T-helper 1 cell treated with Interleukin-12 subunit alpha and Interleukin-12 subunit beta and Interleukin-4 antibody, amounts not matched to agents 30 μg/mL and 1 μg/mL, for 36 hours (primary cell): Measurements from ENCODE around the gene FMNL3.
"Not testable (repeated sequence)": the region's sequence is repeated elsewhere in the genome, so short reads cannot be mapped to it uniquely, and the experiment has no call there.

Experiments used
- H3K27ac Mint-ChIP-seq: one replicate; pipeline ENCODE4 v1.8.0; 2021; ENCODE audit warnings: mild to moderate bottlenecking, mixed read lengths
- H3K27me3 Mint-ChIP-seq: one replicate; pipeline ENCODE4 v1.8.0; 2021; ENCODE audit warnings: low read depth, mixed read lengths
- H3K36me3 Mint-ChIP-seq: one replicate; pipeline ENCODE4 v1.8.0; 2021; ENCODE audit warnings: low read depth, mixed read lengths
- H3K4me1 Mint-ChIP-seq: one replicate; pipeline ENCODE4 v1.8.0; 2021; ENCODE audit warnings: low read depth, mixed read lengths
- H3K4me3 Mint-ChIP-seq: one replicate; pipeline ENCODE4 v1.8.0; 2021; ENCODE audit warnings: mild to moderate bottlenecking, moderate library complexity, mixed read lengths
- H3K9me3 Mint-ChIP-seq: one replicate; pipeline ENCODE4 v1.8.0; 2021; ENCODE audit warnings: mixed read lengths

FMNL3 gene, protein sequence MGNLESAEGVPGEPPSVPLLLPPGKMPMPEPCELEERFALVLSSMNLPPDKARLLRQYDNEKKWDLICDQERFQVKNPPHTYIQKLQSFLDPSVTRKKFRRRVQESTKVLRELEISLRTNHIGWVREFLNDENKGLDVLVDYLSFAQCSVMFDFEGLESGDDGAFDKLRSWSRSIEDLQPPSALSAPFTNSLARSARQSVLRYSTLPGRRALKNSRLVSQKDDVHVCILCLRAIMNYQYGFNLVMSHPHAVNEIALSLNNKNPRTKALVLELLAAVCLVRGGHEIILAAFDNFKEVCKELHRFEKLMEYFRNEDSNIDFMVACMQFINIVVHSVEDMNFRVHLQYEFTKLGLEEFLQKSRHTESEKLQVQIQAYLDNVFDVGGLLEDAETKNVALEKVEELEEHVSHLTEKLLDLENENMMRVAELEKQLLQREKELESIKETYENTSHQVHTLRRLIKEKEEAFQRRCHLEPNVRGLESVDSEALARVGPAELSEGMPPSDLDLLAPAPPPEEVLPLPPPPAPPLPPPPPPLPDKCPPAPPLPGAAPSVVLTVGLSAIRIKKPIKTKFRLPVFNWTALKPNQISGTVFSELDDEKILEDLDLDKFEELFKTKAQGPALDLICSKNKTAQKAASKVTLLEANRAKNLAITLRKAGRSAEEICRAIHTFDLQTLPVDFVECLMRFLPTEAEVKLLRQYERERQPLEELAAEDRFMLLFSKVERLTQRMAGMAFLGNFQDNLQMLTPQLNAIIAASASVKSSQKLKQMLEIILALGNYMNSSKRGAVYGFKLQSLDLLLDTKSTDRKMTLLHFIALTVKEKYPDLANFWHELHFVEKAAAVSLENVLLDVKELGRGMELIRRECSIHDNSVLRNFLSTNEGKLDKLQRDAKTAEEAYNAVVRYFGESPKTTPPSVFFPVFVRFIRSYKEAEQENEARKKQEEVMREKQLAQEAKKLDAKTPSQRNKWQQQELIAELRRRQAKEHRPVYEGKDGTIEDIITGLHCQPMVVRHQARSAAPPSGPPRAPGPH

GRCh38 chr12:49707128-49707811 is at the start of gene FMNL3:
TSS of gene FMNL3 (minus strand) at chr12:49707405. CDS start at chr12:49707180, 225 bp downstream.
- Mint-ChIP-seq H3K27me3 (peaks cover 27% of the 10 kb centered on the region), H3K9me3 (no peaks in the 10 kb centered on the region), H3K4me1 (peaks cover 40% of the 10 kb centered on the region), H3K4me3 (peak within 1 kb of the TSS; percentile 95), H3K36me3 (peaks cover 5% of the 10 kb centered on the region), H3K27ac (peak within 1 kb of the TSS; percentile 88)

DNA sequence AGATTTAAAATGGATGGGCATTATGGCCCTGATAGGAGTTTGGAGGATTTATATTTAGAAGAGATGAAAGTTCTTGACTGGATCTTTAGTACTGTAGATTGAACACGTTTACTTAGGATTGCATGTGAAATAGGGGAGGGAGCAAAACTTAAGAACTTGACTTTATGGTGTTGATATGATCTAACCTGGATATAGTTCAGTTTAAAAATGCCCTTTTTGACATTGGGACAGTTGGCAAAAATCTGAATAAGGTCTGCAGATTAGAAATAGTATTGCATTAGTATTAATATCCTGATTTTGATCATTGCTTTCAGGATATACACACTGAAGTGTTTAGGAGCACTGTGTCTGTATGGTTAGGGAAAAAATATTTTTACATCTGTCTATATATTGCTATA is 43.8 kb upstream of the FMNL3 start:
- peaks cover 39% of the 10 kb centered on the region for H3K36me3 Mint-ChIP-seq
- H3K9me3 Mint-ChIP-seq: no peaks in the 10 kb centered on the region
- H3K27ac Mint-ChIP-seq: peak overlapping the region; percentile 83
- H3K4me1 Mint-ChIP-seq: peaks cover 50% of the 10 kb centered on the region
- peak overlapping the region; percentile 52 for H3K4me3 Mint-ChIP-seq
- no peaks in the 10 kb centered on the region for H3K27me3 Mint-ChIP-seq

DNA sequence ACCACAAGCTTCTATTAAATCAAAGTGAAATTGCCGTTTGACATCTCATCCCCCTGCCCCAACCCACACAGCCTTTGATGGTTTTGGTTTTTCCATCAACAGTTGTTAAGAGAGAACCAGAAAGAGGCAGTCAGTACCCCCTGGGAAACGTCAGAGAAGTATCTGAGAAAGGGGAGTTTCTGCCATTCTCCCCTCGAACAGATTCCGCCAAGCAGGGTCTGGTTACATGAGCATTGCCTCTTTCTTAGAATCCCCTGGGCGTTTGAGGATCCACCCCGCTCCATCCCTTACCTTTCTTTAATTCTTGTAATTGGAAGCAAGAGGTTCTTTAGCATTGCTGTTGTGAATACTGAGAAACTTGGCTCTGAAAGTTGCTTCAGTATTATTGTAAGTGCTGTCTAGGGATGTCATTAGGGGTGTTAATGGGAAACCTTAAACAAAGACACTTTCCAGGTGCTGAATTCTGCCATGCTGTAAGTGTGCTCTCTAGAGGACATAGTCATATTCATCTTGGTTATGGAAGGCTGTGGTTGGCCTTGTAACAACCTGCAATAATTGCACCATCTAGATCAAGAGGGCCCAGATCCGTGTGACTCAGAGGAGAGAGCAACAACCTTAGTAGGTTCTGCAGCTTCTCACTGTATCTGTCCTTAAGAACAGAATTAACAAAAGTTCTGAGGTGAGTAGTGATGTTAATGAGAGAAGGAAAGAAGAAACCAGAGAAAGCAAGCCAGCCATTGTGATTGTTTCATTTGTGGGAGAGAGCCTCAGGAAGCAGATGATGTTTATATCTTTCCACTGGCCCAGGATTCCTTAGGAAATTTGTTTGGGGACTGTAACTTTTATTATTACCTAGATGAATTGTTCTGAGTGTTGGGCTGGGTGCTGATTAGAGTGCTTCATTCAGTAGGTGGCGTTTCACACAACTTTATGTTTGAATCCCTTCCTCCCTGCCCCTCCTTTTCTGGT is 43.1 kb upstream of the FMNL3 start:
- peaks cover 52% of the 10 kb centered on the region for H3K4me1 Mint-ChIP-seq
- H3K36me3 Mint-ChIP-seq: peaks cover 36% of the 10 kb centered on the region
- peak overlapping the region; percentile 83 for H3K27ac Mint-ChIP-seq
- peak overlapping the region; percentile 56 for H3K4me3 Mint-ChIP-seq
- no peaks in the 10 kb centered on the region for H3K9me3 Mint-ChIP-seq
- H3K27me3 Mint-ChIP-seq: no peaks in the 10 kb centered on the region

DNA sequence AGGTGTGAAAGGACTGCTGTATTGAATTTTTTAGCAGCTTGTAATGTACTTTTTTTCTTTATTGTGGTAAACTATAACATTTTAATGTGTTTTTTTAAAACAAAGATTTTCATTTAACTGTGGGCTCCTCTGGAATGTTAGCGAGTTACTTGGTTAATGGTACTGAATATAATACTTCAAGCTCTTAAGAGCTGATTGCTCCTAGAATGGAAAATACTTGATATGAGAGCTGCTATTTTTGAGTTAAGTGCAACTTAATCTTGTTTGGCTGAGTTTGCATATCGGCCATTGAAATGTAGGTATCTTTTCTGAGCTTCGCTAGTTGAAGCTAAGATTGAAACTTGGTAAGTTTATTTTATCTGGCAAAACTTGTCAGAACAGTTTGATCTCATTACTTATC is 41.6 kb upstream of the FMNL3 start:
- H3K36me3 Mint-ChIP-seq: peaks cover 31% of the 10 kb centered on the region
- H3K9me3 Mint-ChIP-seq: no peaks in the 10 kb centered on the region

GRCh38 chr12:49748306-49748705 is 41.1 kb upstream of the FMNL3 start:
- Mint-ChIP-seq H3K27me3 (no peaks in the 10 kb centered on the region), H3K4me1 (peaks cover 59% of the 10 kb centered on the region), H3K9me3 (no peaks in the 10 kb centered on the region), H3K27ac (peak overlapping the region; percentile 72), H3K4me3 (no peak overlapping the region), H3K36me3 (peaks cover 31% of the 10 kb centered on the region)

More for the DNA sequence above, 41.6 kb upstream of the FMNL3 start:
- H3K4me3 Mint-ChIP-seq: peak overlapping the region; percentile 56
- H3K27me3 Mint-ChIP-seq: no peaks in the 10 kb centered on the region
- H3K27ac Mint-ChIP-seq: peak overlapping the region; percentile 26
- peaks cover 59% of the 10 kb centered on the region for H3K4me1 Mint-ChIP-seq

GRCh38 chr12:49744363-49744885 is 37.2 kb upstream of the FMNL3 start:
- H3K27ac Mint-ChIP-seq: peak overlapping the region; percentile 8
- H3K4me3 Mint-ChIP-seq: no peak overlapping the region
- peaks cover 23% of the 10 kb centered on the region for H3K36me3 Mint-ChIP-seq
- H3K4me1 Mint-ChIP-seq: peaks cover 46% of the 10 kb centered on the region
- no peaks in the 10 kb centered on the region for H3K27me3 Mint-ChIP-seq
- no peaks in the 10 kb centered on the region for H3K9me3 Mint-ChIP-seq

DNA sequence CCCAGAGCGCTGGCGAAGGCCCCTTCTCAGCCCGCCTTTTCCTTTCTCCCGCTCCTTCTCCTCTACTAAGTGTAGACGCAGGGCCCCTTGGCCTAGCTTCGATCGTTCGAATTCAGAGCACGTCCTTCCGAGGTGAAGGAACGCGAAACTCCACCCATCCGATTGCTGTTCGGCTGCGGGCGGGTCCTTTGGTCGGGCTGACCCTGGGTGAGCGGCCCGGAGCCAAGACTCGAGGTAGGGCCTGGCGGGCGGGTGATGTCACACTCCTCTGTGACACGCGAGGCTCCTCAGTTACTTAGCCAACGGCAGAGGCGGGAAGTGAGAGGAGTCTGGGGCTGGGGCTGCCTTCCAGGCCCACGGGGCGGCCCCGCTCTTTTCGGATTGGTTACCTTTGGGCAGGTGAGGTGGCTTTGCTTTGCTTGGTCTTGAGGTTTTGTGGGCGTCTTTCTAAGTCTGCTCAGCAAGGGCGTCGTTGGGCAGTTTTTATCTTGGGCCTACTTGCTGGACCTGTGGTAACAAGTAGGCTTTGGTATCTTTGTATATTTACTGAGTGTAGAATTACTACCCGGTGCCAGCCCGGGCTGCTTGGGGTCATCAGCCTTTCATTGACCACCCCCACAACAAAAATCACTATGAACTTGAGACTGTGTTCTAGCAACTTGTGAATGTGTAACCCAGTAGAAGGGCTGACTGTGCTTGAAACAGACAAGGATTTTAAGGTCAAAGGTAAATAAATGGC is 34.8 kb upstream of the FMNL3 start:
- Mint-ChIP-seq H3K27me3 (peaks cover 2% of the 10 kb centered on the region), H3K27ac (peak overlapping the region; percentile 96), H3K36me3 (peaks cover 23% of the 10 kb centered on the region), H3K4me3 (peak overlapping the region; percentile 91), H3K9me3 (no peaks in the 10 kb centered on the region), H3K4me1 (peaks cover 35% of the 10 kb centered on the region)

DNA sequence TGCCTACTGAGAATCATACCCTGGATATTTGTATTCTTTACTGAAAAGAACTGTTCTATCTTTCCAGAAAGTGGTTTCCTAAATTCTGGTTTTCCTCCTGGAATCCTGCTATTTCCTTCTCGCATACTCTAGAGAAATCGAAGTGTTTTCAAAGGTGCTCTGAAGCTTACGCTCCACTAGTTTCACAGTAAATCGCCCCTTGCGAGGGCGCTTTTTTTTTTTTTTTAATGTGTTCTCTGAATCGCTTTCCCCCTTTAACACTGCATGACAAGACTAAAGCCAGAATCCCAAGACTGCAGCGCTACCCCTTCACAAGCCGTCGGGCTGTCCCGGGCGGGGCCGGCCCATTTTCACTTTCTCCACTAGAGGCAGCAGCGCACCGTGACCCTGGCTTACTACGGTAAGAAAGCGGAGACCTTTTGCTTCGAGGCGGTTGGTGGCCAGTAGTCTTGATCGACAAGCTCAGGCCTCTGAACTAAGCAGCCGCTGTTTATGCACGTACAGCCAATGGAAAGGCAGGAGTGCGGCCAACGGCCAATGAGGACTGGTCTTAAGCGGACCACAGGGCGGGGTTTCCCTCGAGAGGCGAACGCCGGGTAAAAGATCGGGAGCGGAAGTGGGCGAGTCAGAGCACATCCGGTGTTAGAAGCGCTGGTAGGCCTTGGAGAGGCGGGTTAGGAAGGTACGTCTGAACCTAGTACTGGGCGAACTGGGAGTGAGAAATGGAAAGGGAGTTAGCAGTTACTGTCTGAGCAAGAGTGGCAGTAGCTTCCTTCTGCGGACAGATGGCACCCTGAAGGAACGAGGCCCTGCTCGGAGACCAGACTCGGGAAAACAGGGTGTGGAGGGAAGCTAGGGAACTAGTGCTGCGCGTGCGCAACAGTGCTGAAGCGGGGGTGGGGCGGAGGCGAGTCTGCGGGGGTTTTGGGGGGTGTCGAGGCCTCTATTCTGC is 34.0 kb upstream of the FMNL3 start, which contains the start of gene TMBIM6:
Gene TMBIM6, plus strand, starts transcription at position 628 of the 952 bp plus-strand sequence. CDS start 10,937 bp downstream, outside the sequence.
- Mint-ChIP-seq H3K4me3 (peak within 1 kb of the TSS; percentile 91), H3K27me3 (peaks cover 6% of the 10 kb centered on the region), H3K4me1 (peaks cover 32% of the 10 kb centered on the region), H3K27ac (peak within 1 kb of the TSS; percentile 96), H3K9me3 (no peaks in the 10 kb centered on the region), H3K36me3 (peaks cover 23% of the 10 kb centered on the region)

DNA sequence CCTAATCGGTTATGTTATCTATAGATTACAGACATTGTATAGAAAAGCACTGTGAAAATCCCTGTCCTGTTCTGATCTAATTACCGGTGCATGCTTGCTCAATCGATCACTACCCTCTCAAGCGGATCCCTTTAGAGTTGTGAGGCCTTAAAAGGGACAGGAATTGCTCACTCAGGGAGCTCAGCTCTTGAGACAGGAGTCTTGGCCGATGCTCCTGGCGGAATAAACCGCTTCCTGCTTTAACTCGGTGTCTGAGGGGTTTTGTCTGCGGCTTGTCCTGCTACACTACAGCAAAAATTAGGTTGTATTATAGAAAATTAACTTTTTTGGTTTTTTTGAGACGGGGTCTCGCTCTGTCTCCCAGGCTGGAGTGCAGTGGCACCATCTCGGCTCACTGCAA is 33.1 kb upstream of the FMNL3 start:
- not testable (repeated sequence) for H3K27ac Mint-ChIP-seq, H3K9me3 Mint-ChIP-seq, H3K27me3 Mint-ChIP-seq, H3K4me3 Mint-ChIP-seq
- Mint-ChIP-seq H3K4me1 (peaks cover 30% of the 10 kb centered on the region), H3K36me3 (peaks cover 23% of the 10 kb centered on the region)

- Mint-ChIP-seq H3K36me3 (peaks cover 15% of the 10 kb centered on the region), H3K4me1 (peaks cover 23% of the 10 kb centered on the region)
- H3K27me3 Mint-ChIP-seq, H3K27ac Mint-ChIP-seq, H3K9me3 Mint-ChIP-seq, H3K4me3 Mint-ChIP-seq: not testable (repeated sequence)
Measured at GRCh38 chr12:49738721-49739120, 31.5 kb upstream of the FMNL3 start.

DNA sequence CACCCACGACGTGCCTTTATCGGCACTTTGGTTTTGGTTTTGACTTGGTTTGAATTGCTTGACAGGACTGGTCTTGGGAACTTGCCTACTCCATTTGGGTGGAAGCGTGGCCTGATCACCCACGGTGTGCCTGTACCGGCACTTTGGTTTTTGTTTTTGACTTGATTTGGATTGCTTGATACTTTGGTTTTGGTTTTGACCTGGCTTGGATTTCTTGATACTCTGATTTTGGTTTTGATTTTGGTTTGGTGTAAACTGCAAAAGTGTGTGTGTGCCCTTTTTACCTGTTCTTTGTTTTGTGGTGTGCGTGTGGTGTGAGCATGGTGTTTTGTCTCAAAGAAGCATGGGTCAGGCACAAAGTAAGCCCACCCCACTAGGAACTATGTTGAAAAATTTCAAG is 27.7 kb upstream of the FMNL3 start:
- H3K4me3 Mint-ChIP-seq, H3K9me3 Mint-ChIP-seq, H3K27ac Mint-ChIP-seq, H3K4me1 Mint-ChIP-seq, H3K36me3 Mint-ChIP-seq: not testable (repeated sequence)
- H3K27me3 Mint-ChIP-seq: peaks cover 20% of the 10 kb centered on the region
